IMR-90 (cell line): ENCODE data around the gene FMNL3.

Experiments
- CEBPB ChIP-seq: IDR thresholded peaks from 2 replicates; pipeline ENCODE4 v1.6.1; 2012; ENCODE audit warnings: low read depth, low read length, improper control_type of control experiment
- MAZ ChIP-seq: IDR thresholded peaks from 2 replicates; pipeline ENCODE4 v1.6.1; 2012; ENCODE audit warnings: low read depth, mild to moderate bottlenecking, low read length, improper control_type of control experiment, moderate library complexity, borderline replicate concordance
- MXI1 ChIP-seq: IDR thresholded peaks from 2 replicates; pipeline ENCODE4 v1.6.1; 2012; ENCODE audit warnings: low read depth, mild to moderate bottlenecking, low read length, moderate library complexity, borderline replicate concordance
- POLR2A ChIP-seq: IDR thresholded peaks from 2 replicates; pipeline ENCODE4 v1.6.1; 2012; ENCODE audit warnings: mild to moderate bottlenecking, low read depth, low read length
- RAD21 ChIP-seq: IDR thresholded peaks from 2 replicates; pipeline ENCODE4 v1.6.1; 2012; ENCODE audit warnings: low read length, improper control_type of control experiment
- RCOR1 ChIP-seq: IDR thresholded peaks from 2 replicates; pipeline ENCODE4 v1.6.1; 2012; ENCODE audit warnings: mild to moderate bottlenecking, low read length, improper control_type of control experiment; ENCODE audit not compliant: insufficient replicate concordance
- SMC3 ChIP-seq: fragments of 150-350 bp; IDR thresholded peaks from 2 replicates; pipeline ENCODE4 v1.6.1; 2016; ENCODE audit warnings: low read depth, mild to moderate bottlenecking, antibody characterized with exemption, low read length, moderate library complexity
- TF ChIP-seq, protein P1 (sequence below): conservative IDR thresholded peaks from 2 replicates; pipeline ENCODE4 v1.5.1; 2012; ENCODE audit warnings: mild to moderate bottlenecking, low read depth, low read length, improper control_type of control experiment
- TF ChIP-seq, protein P2 (sequence below): fragments of 150-350 bp; IDR thresholded peaks from 2 replicates; pipeline ENCODE4 v1.6.1; 2017; ENCODE audit warnings: mild to moderate bottlenecking, antibody characterized with exemption, low read length, low read depth

DNA sequence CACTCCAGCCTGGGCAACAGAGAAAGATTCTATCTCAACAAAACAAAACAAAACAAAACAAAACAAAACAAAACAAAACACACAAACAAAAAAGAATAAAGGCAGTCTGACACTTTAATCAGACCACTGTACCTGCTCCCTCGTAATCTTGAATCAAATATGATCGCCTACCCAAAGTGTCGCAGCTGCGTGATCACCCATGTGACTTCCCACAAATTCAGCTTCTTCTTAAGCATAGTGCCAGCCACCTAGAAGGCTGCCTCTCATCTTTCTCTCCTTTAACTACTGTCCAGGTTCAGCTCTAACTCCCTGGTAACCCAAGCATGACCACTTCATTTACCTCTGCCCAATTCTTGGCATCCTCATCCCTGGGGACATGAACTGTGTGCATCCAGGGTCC lies 37.4 kb downstream of the FMNL3 start:
- TF ChIP-seq, protein P1, sequence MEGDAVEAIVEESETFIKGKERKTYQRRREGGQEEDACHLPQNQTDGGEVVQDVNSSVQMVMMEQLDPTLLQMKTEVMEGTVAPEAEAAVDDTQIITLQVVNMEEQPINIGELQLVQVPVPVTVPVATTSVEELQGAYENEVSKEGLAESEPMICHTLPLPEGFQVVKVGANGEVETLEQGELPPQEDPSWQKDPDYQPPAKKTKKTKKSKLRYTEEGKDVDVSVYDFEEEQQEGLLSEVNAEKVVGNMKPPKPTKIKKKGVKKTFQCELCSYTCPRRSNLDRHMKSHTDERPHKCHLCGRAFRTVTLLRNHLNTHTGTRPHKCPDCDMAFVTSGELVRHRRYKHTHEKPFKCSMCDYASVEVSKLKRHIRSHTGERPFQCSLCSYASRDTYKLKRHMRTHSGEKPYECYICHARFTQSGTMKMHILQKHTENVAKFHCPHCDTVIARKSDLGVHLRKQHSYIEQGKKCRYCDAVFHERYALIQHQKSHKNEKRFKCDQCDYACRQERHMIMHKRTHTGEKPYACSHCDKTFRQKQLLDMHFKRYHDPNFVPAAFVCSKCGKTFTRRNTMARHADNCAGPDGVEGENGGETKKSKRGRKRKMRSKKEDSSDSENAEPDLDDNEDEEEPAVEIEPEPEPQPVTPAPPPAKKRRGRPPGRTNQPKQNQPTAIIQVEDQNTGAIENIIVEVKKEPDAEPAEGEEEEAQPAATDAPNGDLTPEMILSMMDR = no peak
- TF ChIP-seq RCOR1 (no peak), MXI1 (no peak), POLR2A (no peak), CEBPB (no peak), MAZ (no peak), SMC3 (no peak), RAD21 (no peak)
- TF ChIP-seq, protein P2, sequence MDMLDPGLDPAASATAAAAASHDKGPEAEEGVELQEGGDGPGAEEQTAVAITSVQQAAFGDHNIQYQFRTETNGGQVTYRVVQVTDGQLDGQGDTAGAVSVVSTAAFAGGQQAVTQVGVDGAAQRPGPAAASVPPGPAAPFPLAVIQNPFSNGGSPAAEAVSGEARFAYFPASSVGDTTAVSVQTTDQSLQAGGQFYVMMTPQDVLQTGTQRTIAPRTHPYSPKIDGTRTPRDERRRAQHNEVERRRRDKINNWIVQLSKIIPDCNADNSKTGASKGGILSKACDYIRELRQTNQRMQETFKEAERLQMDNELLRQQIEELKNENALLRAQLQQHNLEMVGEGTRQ = no peak
